ENCODE data around the gene IGFBP5. TPM values are rescaled to one million over a fixed set of nuclear protein-coding genes. Genes with fewer than 3 reads are reported as not detected.
A peak's percentile ranks its signal among the peaks of the same experiment; 100 is the strongest.

IGFBP5 gene, protein sequence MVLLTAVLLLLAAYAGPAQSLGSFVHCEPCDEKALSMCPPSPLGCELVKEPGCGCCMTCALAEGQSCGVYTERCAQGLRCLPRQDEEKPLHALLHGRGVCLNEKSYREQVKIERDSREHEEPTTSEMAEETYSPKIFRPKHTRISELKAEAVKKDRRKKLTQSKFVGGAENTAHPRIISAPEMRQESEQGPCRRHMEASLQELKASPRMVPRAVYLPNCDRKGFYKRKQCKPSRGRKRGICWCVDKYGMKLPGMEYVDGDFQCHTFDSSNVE
- 461 TPM for total RNA-seq
- polyA plus RNA-seq (ENCODE audit: insufficient read depth in 1 of 8, insufficient read length in 8 of 8, low replicate concordance in 1 of 8): 100 to 1,000 TPM; 385 to 666 (median 465) TPM
- long read RNA-seq, donor 1, full-length matches to known transcripts: 89 of 143 reads
- long read RNA-seq, donor 1, partial matches to known transcripts: 54 of 143 reads
- long read RNA-seq, donor 1, other reads (novel, unspliced or antisense): 0 of 143 reads
- long read RNA-seq, donor 2, full-length matches to known transcripts: 6 of 6 reads
- long read RNA-seq, donor 2, partial matches to known transcripts: 0 of 6 reads
- long read RNA-seq, donor 2, other reads (novel, unspliced or antisense): 0 of 6 reads
- long read RNA-seq, donor 3, full-length matches to known transcripts: 251 of 297 reads
- long read RNA-seq, donor 3, partial matches to known transcripts: 35 of 297 reads
- long read RNA-seq, donor 3, other reads (novel, unspliced or antisense): 11 of 297 reads
- long read RNA-seq, donor 4, full-length matches to known transcripts: 114 of 173 reads
- long read RNA-seq, donor 4, partial matches to known transcripts: 52 of 173 reads
- long read RNA-seq, donor 4, other reads (novel, unspliced or antisense): 7 of 173 reads
- long read RNA-seq, donor 5, full-length matches to known transcripts: 259 of 442 reads
- long read RNA-seq, donor 5, partial matches to known transcripts: 174 of 442 reads
- long read RNA-seq, donor 5, other reads (novel, unspliced or antisense): 9 of 442 reads
- long read RNA-seq, donor 6, full-length matches to known transcripts: 144 of 271 reads
- long read RNA-seq, donor 6, partial matches to known transcripts: 120 of 271 reads
- long read RNA-seq, donor 6, other reads (novel, unspliced or antisense): 7 of 271 reads
- long read RNA-seq, donor 7, full-length matches to known transcripts: 105 of 130 reads
- long read RNA-seq, donor 7, partial matches to known transcripts: 25 of 130 reads
- long read RNA-seq, donor 7, other reads (novel, unspliced or antisense): 0 of 130 reads
- long read RNA-seq, donor 8, full-length matches to known transcripts: 31 of 39 reads
- long read RNA-seq, donor 8, partial matches to known transcripts: 8 of 39 reads
- long read RNA-seq, donor 8, other reads (novel, unspliced or antisense): 0 of 39 reads
- long read RNA-seq, donor 9, full-length matches to known transcripts: 77 of 118 reads
- long read RNA-seq, donor 9, partial matches to known transcripts: 41 of 118 reads
- long read RNA-seq, donor 9, other reads (novel, unspliced or antisense): 0 of 118 reads
- long read RNA-seq, donor 10, full-length matches to known transcripts: 80 of 217 reads
- long read RNA-seq, donor 10, partial matches to known transcripts: 137 of 217 reads
- long read RNA-seq, donor 10, other reads (novel, unspliced or antisense): 0 of 217 reads
- long read RNA-seq, donor 11, full-length matches to known transcripts: 120 of 178 reads
- long read RNA-seq, donor 11, partial matches to known transcripts: 58 of 178 reads
- long read RNA-seq, donor 11, other reads (novel, unspliced or antisense): 0 of 178 reads

DNA sequence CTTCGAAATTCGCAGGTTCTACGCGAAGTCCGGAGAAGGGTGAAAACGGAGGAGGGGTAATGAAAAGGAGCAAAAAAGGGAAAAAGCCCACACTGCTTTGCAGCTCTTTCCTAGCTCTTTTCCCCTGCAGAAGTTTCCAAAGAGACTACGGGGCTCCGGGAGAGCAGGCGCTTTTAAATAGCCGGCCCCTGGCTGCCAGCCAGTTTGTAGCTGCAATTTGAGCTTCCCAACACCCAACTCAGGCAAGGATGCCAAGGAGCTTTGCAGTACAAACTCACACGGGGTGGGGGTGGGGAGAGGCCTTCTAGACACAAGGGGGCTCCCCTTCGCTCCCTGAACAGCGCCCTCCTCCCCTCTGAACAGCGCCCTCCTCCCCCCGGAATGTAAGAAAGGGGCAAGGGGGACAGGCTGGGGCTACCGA, at the start of gene IGFBP5:
IGFBP5 (minus strand) TSS at position 149 of the 421 bp plus-strand sequence. CDS start 774 bp downstream, outside the sequence.
- peaks cover 64% of the 10 kb centered on the region for H3K4me1 ChIP-seq (ENCODE audit: control insufficient read depth, insufficient read depth, low read length)
- 0% methylated on average over 5 of the region's 16 CpGs for WGBS (ENCODE audit: insufficient coverage)
- DNase-seq: peak; percentile 98

DNA sequence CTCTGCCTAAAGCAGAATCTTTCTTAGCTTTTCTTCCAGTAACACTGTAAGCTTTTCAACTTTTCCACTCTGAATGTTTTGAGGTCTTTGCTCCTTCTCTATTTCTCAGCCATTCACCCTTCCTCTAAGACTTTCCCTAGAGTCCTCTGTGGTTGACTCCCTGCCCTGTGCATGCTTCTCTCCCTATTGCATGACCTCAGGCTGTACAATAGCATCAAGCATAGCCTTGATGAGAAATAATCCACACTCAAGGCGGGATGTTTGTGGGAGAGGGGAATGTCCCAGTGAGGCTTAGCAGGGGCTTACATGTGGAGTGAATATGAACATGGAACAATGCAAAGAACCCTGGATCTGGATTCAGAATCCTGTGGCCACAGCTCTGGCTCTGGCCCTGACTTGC, 48.4 kb upstream of the IGFBP5 start:
- H3K27ac ChIP-seq (ENCODE audit: low read length): no peak overlapping the region
- H3K4me3 ChIP-seq (ENCODE audit: low read length): no peak overlapping the region
- WGBS (ENCODE audit: insufficient coverage): no CpG with 5 or more reads among the region's 1 CpG
- no peaks in the 10 kb centered on the region for H3K36me3 ChIP-seq (ENCODE audit: control insufficient read depth, insufficient read depth, low read length)
- H3K27me3 ChIP-seq (ENCODE audit: control insufficient read depth, insufficient read depth, low read length): no peaks in the 10 kb centered on the region
- no peaks in the 10 kb centered on the region for H3K9me3 ChIP-seq (replicated peaks; ENCODE audit: control insufficient read depth, low read depth, low read length)
- DNase-seq: peak; percentile 37
- peaks cover 17% of the 10 kb centered on the region for H3K4me1 ChIP-seq (ENCODE audit: control insufficient read depth, insufficient read depth, low read length)

More for the DNA sequence above, at the start of gene IGFBP5:
- Histone ChIP-seq H3K27ac (ENCODE audit: low read length) (peak within 1 kb of the TSS; percentile 96), H3K9me3 (replicated peaks; ENCODE audit: control insufficient read depth, low read depth, low read length) (no peaks in the 10 kb centered on the region), H3K36me3 (ENCODE audit: control insufficient read depth, insufficient read depth, low read length) (peaks cover under 1% of the 10 kb centered on the region), H3K27me3 (ENCODE audit: control insufficient read depth, insufficient read depth, low read length) (peaks cover 11% of the 10 kb centered on the region), H3K4me3 (ENCODE audit: low read length) (peak within 1 kb of the TSS; percentile 87)

- Histone ChIP-seq H3K27ac (ENCODE audit: low read length) (no peak overlapping the region), H3K36me3 (ENCODE audit: control insufficient read depth, insufficient read depth, low read length) (no peaks in the 10 kb centered on the region), H3K9me3 (replicated peaks; ENCODE audit: control insufficient read depth, low read depth, low read length) (no peaks in the 10 kb centered on the region), H3K4me3 (ENCODE audit: low read length) (no peak overlapping the region), H3K4me1 (ENCODE audit: control insufficient read depth, insufficient read depth, low read length) (peaks cover 17% of the 10 kb centered on the region), H3K27me3 (ENCODE audit: control insufficient read depth, insufficient read depth, low read length) (no peaks in the 10 kb centered on the region)
- no peak for DNase-seq
- 80% methylated on average over 2 of the region's 3 CpGs for WGBS (ENCODE audit: insufficient coverage)
Measured at GRCh38 chr2:216742411-216742810, 47.1 kb upstream of the IGFBP5 start.

DNA sequence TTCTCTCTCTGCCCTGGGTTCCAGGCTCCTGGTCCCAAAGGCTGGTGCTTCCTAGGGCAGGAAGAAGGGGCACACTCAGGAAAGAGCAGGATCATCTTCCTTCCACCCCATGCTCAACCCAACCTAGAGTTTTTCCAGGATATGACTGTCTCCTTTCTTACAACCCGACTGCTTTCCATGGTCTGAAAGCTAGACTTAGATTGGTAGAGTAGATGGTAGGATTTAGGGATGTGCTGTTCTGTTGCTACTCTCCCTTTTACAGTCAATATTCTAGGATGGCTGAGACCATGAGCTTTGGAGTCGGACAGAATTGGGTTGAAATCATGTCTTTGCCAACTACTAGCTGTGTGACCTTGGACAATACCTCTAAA, 45.9 kb upstream of the IGFBP5 start:
- Histone ChIP-seq H3K27ac (ENCODE audit: low read length) (no peak overlapping the region), H3K4me1 (ENCODE audit: control insufficient read depth, insufficient read depth, low read length) (peaks cover 22% of the 10 kb centered on the region), H3K4me3 (ENCODE audit: low read length) (no peak overlapping the region), H3K9me3 (replicated peaks; ENCODE audit: control insufficient read depth, low read depth, low read length) (no peaks in the 10 kb centered on the region), H3K27me3 (ENCODE audit: control insufficient read depth, insufficient read depth, low read length) (no peaks in the 10 kb centered on the region), H3K36me3 (ENCODE audit: control insufficient read depth, insufficient read depth, low read length) (no peaks in the 10 kb centered on the region)
- WGBS (ENCODE audit: insufficient coverage): no CpG with 5 or more reads among the region's 2 CpGs
- no peak for DNase-seq

DNA sequence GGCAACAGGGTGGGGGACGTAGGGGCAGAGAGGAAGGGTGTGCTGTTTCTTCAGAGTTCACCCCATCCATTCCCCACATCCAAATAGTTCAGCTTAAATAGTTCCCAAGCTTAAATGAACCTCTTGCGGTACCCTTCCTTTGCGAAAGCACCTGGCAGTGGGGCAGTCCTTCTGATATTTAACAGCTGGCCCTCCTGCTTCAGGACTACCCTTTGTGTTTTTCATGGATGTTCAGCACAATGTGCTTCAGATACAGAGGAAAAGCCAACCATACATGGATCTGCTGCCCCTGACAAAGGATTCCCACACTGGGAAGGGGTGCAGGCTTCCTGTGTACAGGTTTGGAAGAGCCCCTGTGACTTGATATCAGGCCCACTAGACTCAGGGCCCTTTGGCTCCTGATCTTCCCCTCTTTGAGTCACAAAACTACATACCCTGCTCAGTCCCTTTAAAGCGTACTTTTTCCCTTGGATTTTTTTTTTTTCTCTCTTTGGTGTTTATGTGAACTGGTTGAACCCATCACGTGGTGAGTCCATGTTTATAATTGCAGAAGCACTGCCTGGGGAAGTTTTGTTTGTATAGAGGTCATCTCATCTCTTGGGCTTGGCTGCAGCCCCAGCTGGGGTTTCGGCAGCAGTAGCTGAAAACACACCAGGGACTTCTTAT, 45.3 kb upstream of the IGFBP5 start:
- no peak overlapping the region for H3K4me3 ChIP-seq (ENCODE audit: low read length)
- H3K4me1 ChIP-seq (ENCODE audit: control insufficient read depth, insufficient read depth, low read length): peaks cover 27% of the 10 kb centered on the region
- H3K36me3 ChIP-seq (ENCODE audit: control insufficient read depth, insufficient read depth, low read length): no peaks in the 10 kb centered on the region
- H3K9me3 ChIP-seq (replicated peaks; ENCODE audit: control insufficient read depth, low read depth, low read length): no peaks in the 10 kb centered on the region
- no peak for DNase-seq
- WGBS (ENCODE audit: insufficient coverage): no CpG with 5 or more reads among the region's 6 CpGs
- H3K27me3 ChIP-seq (ENCODE audit: control insufficient read depth, insufficient read depth, low read length): no peaks in the 10 kb centered on the region
- H3K27ac ChIP-seq (ENCODE audit: low read length): peak overlapping the region; percentile 6

GRCh38 chr2:216739035-216739434, 43.7 kb upstream of the IGFBP5 start:
- no peaks in the 10 kb centered on the region for H3K9me3 ChIP-seq (replicated peaks; ENCODE audit: control insufficient read depth, low read depth, low read length)
- WGBS (ENCODE audit: insufficient coverage): 36% methylated on average over 3 of the region's 3 CpGs

GRCh38 chr2:216737676-216738075, 42.3 kb upstream of the IGFBP5 start:
- H3K27ac ChIP-seq (ENCODE audit: low read length): no peak overlapping the region
- no peak overlapping the region for H3K4me3 ChIP-seq (ENCODE audit: low read length)
- no CpG with 5 or more reads among the region's 4 CpGs for WGBS (ENCODE audit: insufficient coverage)
- no peak for DNase-seq
- no peaks in the 10 kb centered on the region for H3K27me3 ChIP-seq (ENCODE audit: control insufficient read depth, insufficient read depth, low read length)
- no peaks in the 10 kb centered on the region for H3K36me3 ChIP-seq (ENCODE audit: control insufficient read depth, insufficient read depth, low read length)
- peaks cover 34% of the 10 kb centered on the region for H3K4me1 ChIP-seq (ENCODE audit: control insufficient read depth, insufficient read depth, low read length)
- no peaks in the 10 kb centered on the region for H3K9me3 ChIP-seq (replicated peaks; ENCODE audit: control insufficient read depth, low read depth, low read length)

More at GRCh38 chr2:216739035-216739434, 43.7 kb upstream of the IGFBP5 start:
- Histone ChIP-seq H3K4me1 (ENCODE audit: control insufficient read depth, insufficient read depth, low read length) (peaks cover 33% of the 10 kb centered on the region), H3K36me3 (ENCODE audit: control insufficient read depth, insufficient read depth, low read length) (no peaks in the 10 kb centered on the region), H3K27ac (ENCODE audit: low read length) (no peak overlapping the region), H3K27me3 (ENCODE audit: control insufficient read depth, insufficient read depth, low read length) (no peaks in the 10 kb centered on the region), H3K4me3 (ENCODE audit: low read length) (no peak overlapping the region)
- peak; percentile 75 for DNase-seq

DNA sequence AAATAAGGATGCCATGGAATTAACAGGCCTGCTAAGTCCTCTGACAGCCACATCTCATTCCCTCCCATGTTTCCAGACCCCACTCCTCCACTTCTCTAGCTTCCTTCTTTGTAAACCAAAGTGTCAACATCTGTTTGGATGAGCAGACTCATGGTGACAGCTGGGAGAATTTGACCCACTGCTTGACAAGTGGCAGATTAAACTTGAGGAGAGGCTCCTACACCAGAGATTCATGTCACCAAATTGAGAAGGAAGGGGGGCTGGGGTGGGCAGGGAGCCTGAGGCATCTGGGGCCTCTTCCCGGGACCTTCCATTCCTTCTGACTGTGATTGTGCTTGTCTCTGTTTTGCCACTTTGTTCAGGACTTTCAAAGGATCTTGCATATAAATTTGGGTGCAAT, 41.0 kb upstream of the IGFBP5 start:
- no CpG with 5 or more reads among the region's 1 CpG for WGBS (ENCODE audit: insufficient coverage)
- DNase-seq: peak; percentile 36

DNA sequence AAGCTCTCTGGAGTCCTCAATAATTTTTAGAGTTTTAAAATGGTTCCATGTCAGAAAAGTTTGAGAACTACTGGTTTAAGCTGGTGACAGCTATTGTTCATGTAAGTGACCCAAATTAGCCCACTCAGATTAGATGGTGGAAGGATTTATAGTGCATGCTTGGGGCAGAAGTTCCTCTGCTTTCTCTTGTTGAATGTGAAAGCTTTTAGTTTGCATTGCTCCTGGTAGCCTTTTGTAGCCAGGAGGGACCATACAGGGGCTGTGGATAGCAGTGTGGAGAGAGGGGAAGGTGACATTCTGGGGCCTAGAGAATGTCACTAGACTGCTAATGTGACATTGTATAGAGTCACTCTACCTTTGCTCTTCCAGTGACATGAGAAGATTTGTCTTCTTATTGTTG, 40.3 kb upstream of the IGFBP5 start:
- Histone ChIP-seq H3K27ac (ENCODE audit: low read length) (peak overlapping the region; percentile 38), H3K27me3 (ENCODE audit: control insufficient read depth, insufficient read depth, low read length) (no peaks in the 10 kb centered on the region), H3K9me3 (replicated peaks; ENCODE audit: control insufficient read depth, low read depth, low read length) (no peaks in the 10 kb centered on the region), H3K36me3 (ENCODE audit: control insufficient read depth, insufficient read depth, low read length) (no peaks in the 10 kb centered on the region), H3K4me1 (ENCODE audit: control insufficient read depth, insufficient read depth, low read length) (peaks cover 31% of the 10 kb centered on the region), H3K4me3 (ENCODE audit: low read length) (no peak overlapping the region)
- DNase-seq: no peak

More for the DNA sequence above, 41.0 kb upstream of the IGFBP5 start:
- Histone ChIP-seq H3K9me3 (replicated peaks; ENCODE audit: control insufficient read depth, low read depth, low read length) (no peaks in the 10 kb centered on the region), H3K27me3 (ENCODE audit: control insufficient read depth, insufficient read depth, low read length) (no peaks in the 10 kb centered on the region), H3K36me3 (ENCODE audit: control insufficient read depth, insufficient read depth, low read length) (no peaks in the 10 kb centered on the region), H3K27ac (ENCODE audit: low read length) (no peak overlapping the region), H3K4me3 (ENCODE audit: low read length) (no peak overlapping the region), H3K4me1 (ENCODE audit: control insufficient read depth, insufficient read depth, low read length) (peaks cover 34% of the 10 kb centered on the region)
